Measurements from ENCODE around the gene AIFM2.
"Not testable (repeated sequence)": the region's sequence is repeated elsewhere in the genome, so short reads cannot be mapped to it uniquely, and the experiment has no call there.

Gene AIFM2

GRCh38 chr10:70132098-70133029 lies at the start of gene AIFM2:
AIFM2 (minus strand) TSS chr10:70132825; CDS start chr10:70124084, 8,741 bp downstream.
- DNase-seq (ENCODE audit: low read depth in 3 of 3): peak in 2 of 3 donors; percentile 15 to 33

DNA sequence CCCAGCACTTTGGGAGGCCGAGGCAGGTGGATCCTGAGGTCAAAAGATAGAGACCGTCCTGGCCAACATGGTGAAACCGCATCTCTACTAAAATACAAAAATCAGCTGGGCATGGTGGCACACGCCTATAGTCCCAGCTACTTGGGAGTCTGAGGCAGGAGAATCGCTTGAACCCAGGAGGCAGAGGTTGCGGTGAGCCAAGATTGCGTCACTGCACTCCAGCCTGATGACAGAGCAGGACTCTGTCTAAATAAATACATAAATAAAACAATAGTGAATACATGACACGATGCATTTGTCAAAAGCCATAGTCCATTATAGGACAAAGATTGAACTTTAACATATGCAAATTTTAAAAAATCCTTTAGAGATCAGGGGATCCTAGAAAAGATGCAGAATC lies 46.6 kb upstream of the AIFM2 start:
- not testable (repeated sequence) for DNase-seq (ENCODE audit: low read depth in 3 of 3)

- DNase-seq (ENCODE audit: low read depth in 3 of 3): no peak
Observed at GRCh38 chr10:70178139-70178725, 45.6 kb upstream of the AIFM2 start.

- no peak for DNase-seq (ENCODE audit: low read depth in 3 of 3)
Observed at GRCh38 chr10:70176441-70176840, 43.8 kb upstream of the AIFM2 start.

DNA sequence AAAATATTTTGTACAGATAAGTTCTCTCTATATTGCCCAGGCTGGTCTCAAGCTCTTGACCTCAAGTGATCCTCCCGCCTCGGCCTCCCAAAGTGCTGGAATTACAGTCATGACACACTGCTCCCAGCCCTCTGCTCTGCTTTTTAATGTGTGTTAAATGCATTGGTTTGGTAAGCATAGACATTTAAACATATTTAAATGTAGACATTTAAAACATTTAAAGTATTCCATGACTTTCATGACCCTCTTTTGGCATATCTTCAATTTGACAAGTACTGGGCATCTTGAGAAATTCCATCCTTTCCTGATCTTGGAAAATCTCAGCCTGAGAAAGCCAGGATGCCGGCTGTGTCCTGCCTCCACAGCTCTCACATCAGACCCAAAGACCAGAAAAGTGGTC lies 42.9 kb upstream of the AIFM2 start:
- no peak for DNase-seq (ENCODE audit: low read depth in 3 of 3)

DNA sequence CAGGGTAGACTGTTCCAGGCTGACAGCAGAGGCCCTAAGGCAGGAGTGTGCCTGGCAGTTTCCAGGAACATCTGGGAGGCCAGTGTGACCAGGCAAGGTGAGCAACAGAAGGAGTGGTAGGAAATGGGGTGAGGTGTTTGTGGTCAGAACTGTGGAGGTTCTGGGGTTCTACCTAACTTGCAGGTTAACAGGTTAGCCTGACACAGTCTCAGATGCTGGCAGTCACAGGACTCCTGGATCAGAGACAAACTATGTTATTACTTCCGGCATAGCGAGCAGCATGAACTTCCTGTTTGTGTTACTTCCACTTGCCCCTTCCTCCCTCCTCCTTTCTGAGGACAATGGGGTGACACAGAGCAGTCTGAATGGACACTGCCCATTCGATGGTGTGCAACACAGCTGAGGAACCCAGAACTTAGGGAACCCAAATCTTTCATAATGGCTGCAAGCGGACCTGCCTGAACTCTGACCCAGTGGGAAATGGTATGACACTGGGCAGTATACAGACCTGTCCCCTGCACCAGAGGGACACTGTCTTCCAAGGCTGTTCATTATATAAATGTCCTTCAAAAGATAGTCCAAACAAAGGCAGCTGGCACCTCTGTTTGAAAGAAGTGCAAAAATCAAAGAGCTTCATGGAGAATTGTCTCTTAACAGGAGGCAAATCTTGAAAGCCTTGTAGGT lies 41.6 kb upstream of the AIFM2 start:
- peak in 1 of 3 donors; percentile 6 for DNase-seq (ENCODE audit: low read depth in 3 of 3)

GRCh38 chr10:70169649-70170364 lies 37.2 kb upstream of the AIFM2 start:
- no peak for DNase-seq (ENCODE audit: low read depth in 3 of 3)

- no peak for DNase-seq (ENCODE audit: low read depth in 3 of 3)
Observed at GRCh38 chr10:70169011-70169410, 36.4 kb upstream of the AIFM2 start.

GRCh38 chr10:70167246-70167645 lies 34.6 kb upstream of the AIFM2 start:
- no peak for DNase-seq (ENCODE audit: low read depth in 3 of 3)

- DNase-seq (ENCODE audit: low read depth in 3 of 3): no peak
Observed at GRCh38 chr10:70166394-70166793, 33.8 kb upstream of the AIFM2 start.

DNA sequence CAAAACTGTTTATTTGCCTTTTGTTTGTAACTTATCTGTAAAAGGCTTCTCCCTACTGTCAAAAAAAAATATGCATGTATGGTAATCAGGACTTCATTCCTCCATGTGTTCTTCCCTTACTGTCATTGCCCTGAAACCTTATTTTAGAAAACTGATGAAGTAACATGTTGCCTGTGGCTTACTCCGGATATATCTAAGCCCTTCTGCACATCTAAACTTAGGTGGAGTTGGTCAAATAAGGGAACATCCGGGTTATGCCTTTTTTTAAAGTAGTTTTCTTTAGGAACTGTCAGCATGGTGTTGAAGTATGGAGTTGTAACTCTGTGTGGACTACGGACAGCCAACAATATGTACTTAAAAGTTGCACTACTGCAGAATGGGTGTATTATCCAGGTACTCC lies 31.5 kb upstream of the AIFM2 start:
- DNase-seq (ENCODE audit: low read depth in 3 of 3): no peak

GRCh38 chr10:70163448-70163847 lies 30.8 kb upstream of the AIFM2 start:
- DNase-seq (ENCODE audit: low read depth in 3 of 3): no peak

DNA sequence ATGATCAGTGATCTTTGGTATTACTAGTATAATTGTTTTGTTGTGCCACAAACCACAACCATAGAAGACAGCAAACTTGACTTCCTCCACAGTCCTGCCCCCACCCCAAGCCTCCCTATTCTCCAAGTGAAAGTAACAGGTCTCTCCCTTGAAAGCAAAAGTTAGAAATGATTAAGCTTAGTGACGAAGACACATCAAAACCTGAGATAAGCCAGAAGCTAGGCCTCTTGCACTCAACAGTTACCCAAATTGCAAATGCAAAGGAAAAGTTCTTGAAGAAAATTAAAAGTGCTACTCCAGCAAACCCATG lies 30.2 kb upstream of the AIFM2 start:
- peak in 2 of 3 donors; percentile 56 to 62 for DNase-seq (ENCODE audit: low read depth in 3 of 3)

DNA sequence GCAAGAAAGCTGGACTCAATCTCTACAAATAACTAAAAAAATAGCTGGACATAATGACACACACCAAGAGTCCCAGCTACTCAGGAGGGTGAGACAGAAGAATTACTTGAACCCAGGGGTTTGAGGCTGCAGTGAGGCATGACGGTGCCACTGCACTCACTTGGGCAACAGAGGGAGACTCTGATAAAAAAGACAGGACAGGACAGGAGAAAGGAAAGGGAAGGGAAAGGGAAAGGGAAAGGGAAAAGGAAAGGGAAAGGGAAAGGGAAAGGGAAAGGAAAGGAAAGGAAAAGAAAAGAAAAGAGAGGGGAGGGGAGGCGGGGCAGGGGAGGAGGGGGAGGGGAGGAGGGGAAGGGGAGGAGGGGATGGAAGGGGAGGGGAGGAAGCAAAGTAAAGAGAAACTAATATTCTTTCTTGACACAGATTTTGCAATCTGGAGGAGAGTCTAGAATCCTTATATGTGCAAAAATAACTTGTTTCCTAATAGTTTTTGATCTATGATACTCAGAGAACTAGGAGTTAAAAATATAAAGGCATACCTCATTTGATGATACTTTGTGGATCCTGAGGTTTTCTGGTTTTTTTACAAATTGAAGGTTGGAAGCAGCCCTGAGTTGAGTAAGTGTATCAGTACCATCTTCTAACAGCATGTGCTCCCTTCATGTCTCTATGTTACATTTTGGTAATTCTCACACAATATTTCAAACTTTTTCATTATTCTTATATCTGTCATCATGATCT lies 29.7 kb upstream of the AIFM2 start:
- DNase-seq (ENCODE audit: low read depth in 3 of 3): no peak

GRCh38 chr10:70160798-70161197 lies 28.2 kb upstream of the AIFM2 start:
- DNase-seq (ENCODE audit: low read depth in 3 of 3): no peak

GRCh38 chr10:70159366-70159765 lies 26.7 kb upstream of the AIFM2 start:
- DNase-seq (ENCODE audit: low read depth in 3 of 3): not testable (repeated sequence)

- no peak for DNase-seq (ENCODE audit: low read depth in 3 of 3)
Observed at GRCh38 chr10:70158113-70158512, 25.5 kb upstream of the AIFM2 start.

GRCh38 chr10:70155255-70155838 lies 22.7 kb upstream of the AIFM2 start:
- no peak for DNase-seq (ENCODE audit: low read depth in 3 of 3)

GRCh38 chr10:70148516-70148915 lies 15.9 kb upstream of the AIFM2 start:
- no peak for DNase-seq (ENCODE audit: low read depth in 3 of 3)

GRCh38 chr10:70147259-70147625 lies 14.6 kb upstream of the AIFM2 start:
- no peak for DNase-seq (ENCODE audit: low read depth in 3 of 3)
